ENCODE data around the gene ACTL8.

ACTL8 gene

DNA sequence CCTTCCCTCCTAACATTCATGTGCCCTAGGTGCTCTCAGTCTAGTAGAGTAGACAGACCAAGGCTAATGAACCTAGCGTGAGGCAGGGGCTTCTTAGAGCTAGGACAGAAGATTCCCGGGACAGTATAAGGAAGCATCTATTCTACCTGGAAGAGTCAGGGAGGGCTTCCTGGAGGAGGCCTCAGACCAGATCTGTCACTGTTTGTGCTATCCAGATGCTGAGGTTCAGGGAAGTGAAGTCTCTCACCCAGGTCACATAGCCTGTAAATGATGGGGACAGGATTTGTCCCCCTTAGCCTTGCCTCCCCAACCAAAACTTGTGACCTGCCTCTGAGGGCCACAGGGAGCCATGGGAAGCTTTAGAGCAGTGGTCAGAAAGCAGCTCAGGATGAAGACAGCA, 20.7 kb downstream of the ACTL8 start:
- Histone ChIP-seq H3K4me3 (replicated peaks; ENCODE audit: insufficient read depth, low read length) (no peak overlapping the region), H3K27me3 (ENCODE audit: insufficient read depth, poor library complexity, severe bottlenecking) (no peaks in the 10 kb centered on the region), H3K27ac (replicated peaks) (no peak overlapping the region)
- TF ChIP-seq SPI1 (IDR thresholded peaks at IDR 0.05; ENCODE audit: borderline replicate concordance, low read depth) (no peak), GABPA (IDR thresholded peaks at IDR 0.05; ENCODE audit: low read depth) (no peak), POLR2AphosphoS5 (IDR thresholded peaks at IDR 0.05; ENCODE audit: low read depth) (no peak)
- TF ChIP-seq, protein P1, sequence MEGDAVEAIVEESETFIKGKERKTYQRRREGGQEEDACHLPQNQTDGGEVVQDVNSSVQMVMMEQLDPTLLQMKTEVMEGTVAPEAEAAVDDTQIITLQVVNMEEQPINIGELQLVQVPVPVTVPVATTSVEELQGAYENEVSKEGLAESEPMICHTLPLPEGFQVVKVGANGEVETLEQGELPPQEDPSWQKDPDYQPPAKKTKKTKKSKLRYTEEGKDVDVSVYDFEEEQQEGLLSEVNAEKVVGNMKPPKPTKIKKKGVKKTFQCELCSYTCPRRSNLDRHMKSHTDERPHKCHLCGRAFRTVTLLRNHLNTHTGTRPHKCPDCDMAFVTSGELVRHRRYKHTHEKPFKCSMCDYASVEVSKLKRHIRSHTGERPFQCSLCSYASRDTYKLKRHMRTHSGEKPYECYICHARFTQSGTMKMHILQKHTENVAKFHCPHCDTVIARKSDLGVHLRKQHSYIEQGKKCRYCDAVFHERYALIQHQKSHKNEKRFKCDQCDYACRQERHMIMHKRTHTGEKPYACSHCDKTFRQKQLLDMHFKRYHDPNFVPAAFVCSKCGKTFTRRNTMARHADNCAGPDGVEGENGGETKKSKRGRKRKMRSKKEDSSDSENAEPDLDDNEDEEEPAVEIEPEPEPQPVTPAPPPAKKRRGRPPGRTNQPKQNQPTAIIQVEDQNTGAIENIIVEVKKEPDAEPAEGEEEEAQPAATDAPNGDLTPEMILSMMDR (IDR thresholded peaks at IDR 0.05; ENCODE audit: insufficient read depth, low read length) = no peak
- TF ChIP-seq, protein P2, sequence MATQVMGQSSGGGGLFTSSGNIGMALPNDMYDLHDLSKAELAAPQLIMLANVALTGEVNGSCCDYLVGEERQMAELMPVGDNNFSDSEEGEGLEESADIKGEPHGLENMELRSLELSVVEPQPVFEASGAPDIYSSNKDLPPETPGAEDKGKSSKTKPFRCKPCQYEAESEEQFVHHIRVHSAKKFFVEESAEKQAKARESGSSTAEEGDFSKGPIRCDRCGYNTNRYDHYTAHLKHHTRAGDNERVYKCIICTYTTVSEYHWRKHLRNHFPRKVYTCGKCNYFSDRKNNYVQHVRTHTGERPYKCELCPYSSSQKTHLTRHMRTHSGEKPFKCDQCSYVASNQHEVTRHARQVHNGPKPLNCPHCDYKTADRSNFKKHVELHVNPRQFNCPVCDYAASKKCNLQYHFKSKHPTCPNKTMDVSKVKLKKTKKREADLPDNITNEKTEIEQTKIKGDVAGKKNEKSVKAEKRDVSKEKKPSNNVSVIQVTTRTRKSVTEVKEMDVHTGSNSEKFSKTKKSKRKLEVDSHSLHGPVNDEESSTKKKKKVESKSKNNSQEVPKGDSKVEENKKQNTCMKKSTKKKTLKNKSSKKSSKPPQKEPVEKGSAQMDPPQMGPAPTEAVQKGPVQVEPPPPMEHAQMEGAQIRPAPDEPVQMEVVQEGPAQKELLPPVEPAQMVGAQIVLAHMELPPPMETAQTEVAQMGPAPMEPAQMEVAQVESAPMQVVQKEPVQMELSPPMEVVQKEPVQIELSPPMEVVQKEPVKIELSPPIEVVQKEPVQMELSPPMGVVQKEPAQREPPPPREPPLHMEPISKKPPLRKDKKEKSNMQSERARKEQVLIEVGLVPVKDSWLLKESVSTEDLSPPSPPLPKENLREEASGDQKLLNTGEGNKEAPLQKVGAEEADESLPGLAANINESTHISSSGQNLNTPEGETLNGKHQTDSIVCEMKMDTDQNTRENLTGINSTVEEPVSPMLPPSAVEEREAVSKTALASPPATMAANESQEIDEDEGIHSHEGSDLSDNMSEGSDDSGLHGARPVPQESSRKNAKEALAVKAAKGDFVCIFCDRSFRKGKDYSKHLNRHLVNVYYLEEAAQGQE (IDR thresholded peaks at IDR 0.05; ENCODE audit: insufficient replicate concordance, low read depth) = no peak
- no peak for DNase-seq (ENCODE audit: low read depth in 1 of 2, low spot score in 1 of 2)

DNA sequence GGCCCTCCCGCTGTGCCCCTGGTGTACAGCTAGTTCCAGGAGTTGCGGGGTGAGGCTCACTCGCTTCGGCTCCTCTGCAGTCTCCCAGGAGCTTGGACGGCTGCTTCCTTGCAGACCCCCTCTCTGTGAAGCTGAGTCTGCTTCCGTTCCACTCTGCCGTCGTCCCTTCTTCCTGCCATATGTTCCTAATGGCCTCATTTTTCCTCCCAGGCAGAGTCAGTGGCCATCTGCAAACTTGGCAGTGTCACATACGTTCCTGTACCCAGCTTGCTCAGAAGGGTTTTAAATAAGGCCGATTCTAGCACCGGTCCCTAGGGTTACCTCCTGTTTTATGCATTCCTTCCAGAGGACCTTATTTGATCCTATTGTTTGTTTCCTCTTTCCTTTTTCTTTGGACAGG, 21.3 kb downstream of the ACTL8 start:
- TF ChIP-seq SPI1 (IDR thresholded peaks at IDR 0.05; ENCODE audit: borderline replicate concordance, low read depth) = no peak
- TF ChIP-seq, protein P2 (IDR thresholded peaks at IDR 0.05; ENCODE audit: insufficient replicate concordance, low read depth) = no peak
- TF ChIP-seq POLR2AphosphoS5 (IDR thresholded peaks at IDR 0.05; ENCODE audit: low read depth) = no peak
- no peak for TF ChIP-seq GABPA (IDR thresholded peaks at IDR 0.05; ENCODE audit: low read depth)
- TF ChIP-seq, protein P1 (IDR thresholded peaks at IDR 0.05; ENCODE audit: insufficient read depth, low read length) = no peak
- DNase-seq (ENCODE audit: low read depth in 1 of 2, low spot score in 1 of 2) = no peak
- H3K27me3 ChIP-seq (ENCODE audit: insufficient read depth, poor library complexity, severe bottlenecking) = no peaks in the 10 kb centered on the region
- H3K27ac ChIP-seq (replicated peaks) = no peak overlapping the region
- H3K4me3 ChIP-seq (replicated peaks; ENCODE audit: insufficient read depth, low read length) = no peak overlapping the region

DNA sequence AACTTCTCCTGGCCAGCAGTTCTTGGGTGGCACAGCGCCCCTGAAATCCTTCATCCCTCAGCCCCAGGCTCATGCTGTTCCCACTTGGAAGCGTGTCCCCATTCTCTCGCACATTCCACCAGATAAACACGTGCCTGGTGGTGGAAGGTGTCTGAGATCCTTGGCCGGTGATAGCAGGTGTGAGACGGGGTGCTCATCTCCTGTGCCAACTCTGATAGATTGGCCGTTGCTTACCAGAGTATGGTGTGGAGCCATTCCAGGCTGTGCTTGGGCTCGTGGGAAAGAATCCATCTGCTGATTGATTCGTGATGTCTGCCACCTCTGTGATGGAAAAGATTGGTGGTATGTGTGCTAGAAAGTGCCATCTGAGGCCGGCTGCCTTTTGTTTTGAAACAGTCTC, 22.2 kb downstream of the ACTL8 start:
- H3K4me3 ChIP-seq (replicated peaks; ENCODE audit: insufficient read depth, low read length) = no peak overlapping the region
- no peak for DNase-seq (ENCODE audit: low read depth in 1 of 2, low spot score in 1 of 2)
- TF ChIP-seq POLR2AphosphoS5 (IDR thresholded peaks at IDR 0.05; ENCODE audit: low read depth) (no peak), GABPA (IDR thresholded peaks at IDR 0.05; ENCODE audit: low read depth) (no peak), SPI1 (IDR thresholded peaks at IDR 0.05; ENCODE audit: borderline replicate concordance, low read depth) (no peak)
- H3K27ac ChIP-seq (replicated peaks) = no peak overlapping the region
- H3K27me3 ChIP-seq (ENCODE audit: insufficient read depth, poor library complexity, severe bottlenecking) = no peaks in the 10 kb centered on the region

DNA sequence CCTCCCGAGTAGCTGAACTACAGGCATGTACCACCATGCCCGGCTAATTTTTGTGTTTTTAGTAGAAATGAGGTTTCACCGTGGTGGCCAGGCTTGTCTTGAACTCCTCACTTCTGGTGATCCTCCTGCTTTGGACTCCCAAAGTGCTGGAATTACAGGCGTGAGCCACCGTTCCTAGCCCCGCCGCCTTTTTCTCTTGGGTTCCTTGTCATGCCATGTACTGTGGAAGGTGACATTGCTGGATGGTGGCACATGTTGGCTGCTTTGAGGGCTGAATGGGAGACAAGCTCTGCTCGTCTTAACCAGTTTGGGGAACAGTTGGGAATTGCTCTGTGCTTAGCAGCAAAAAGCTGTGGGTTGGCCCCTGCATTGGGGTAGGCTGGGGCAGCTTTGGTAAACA, 22.7 kb downstream of the ACTL8 start:
- H3K27ac ChIP-seq (replicated peaks) = no peak overlapping the region
- H3K27me3 ChIP-seq (ENCODE audit: insufficient read depth, poor library complexity, severe bottlenecking) = no peaks in the 10 kb centered on the region
- no peak overlapping the region for H3K4me3 ChIP-seq (replicated peaks; ENCODE audit: insufficient read depth, low read length)
- TF ChIP-seq, protein P2 (IDR thresholded peaks at IDR 0.05; ENCODE audit: insufficient replicate concordance, low read depth) = no peak
- TF ChIP-seq SPI1 (IDR thresholded peaks at IDR 0.05; ENCODE audit: borderline replicate concordance, low read depth) (no peak), POLR2AphosphoS5 (IDR thresholded peaks at IDR 0.05; ENCODE audit: low read depth) (no peak), GABPA (IDR thresholded peaks at IDR 0.05; ENCODE audit: low read depth) (no peak)
- TF ChIP-seq, protein P1 (IDR thresholded peaks at IDR 0.05; ENCODE audit: insufficient read depth, low read length) = no peak
- DNase-seq (ENCODE audit: low read depth in 1 of 2, low spot score in 1 of 2) = no peak
